Gastrocnemius medialis (tissue), 4 donors: ENCODE measurements around the gene SLC36A3.

ENCODE experiments used
- POLR2A ChIP-seq, 2 donors: fragments of 450-650 bp; IDR thresholded peaks; one replicate each; pipeline ENCODE4 v1.6.1; 2017; ENCODE audit warnings: antibody characterized with exemption in 2 of 2, mild to moderate bottlenecking in 2 of 2, moderate library complexity in 2 of 2
- TF ChIP-seq, protein P1 (sequence below), 5 experiments: fragments of 450-650 bp in 3 of 5; fragments of 200-600 bp in 2 of 5; sonication (generic) in 2 of 5; IDR thresholded peaks in 4 of 5; conservative IDR thresholded peaks in 1 of 5; 1 replicate in 4 of 5; 2 replicates in 1 of 5; pipeline ENCODE4 v1.5.1; 2016 to 2019; ENCODE audit warnings: antibody characterized with exemption in 5 of 5, mild to moderate bottlenecking in 3 of 5, moderate library complexity in 3 of 5

DNA sequence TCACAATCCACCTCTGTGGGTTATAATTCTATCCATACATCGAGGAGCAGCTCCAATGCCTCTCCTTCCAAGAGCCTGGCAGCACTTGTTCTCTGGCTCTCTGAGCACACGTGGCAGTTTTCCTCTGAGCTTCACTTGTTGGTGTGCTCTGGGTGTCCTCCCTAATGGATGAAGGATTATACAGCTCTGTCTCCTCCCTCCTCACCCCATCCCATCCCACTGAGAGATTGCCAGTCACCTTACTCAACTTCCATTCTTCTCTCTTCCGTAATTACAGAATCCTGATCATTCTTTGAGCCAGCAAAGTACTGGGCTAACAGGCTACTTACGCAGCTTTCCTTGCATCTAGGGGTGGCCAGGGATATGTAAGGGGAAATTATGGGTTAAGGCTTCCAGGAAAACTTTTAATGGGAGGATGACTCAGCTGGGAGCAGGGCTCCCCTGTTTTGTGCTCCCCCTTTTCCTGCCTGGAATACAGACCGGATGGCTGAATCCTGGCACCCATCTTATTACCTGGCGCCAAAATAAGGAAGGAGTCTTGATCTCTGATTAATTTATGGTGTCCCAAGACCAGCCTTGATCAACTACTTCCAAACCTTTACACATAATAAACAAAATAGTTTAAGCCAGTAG, 73.4 kb downstream of the SLC36A3 start:
- TF ChIP-seq POLR2A (IDR thresholded peaks at IDR 0.05): no peak
- TF ChIP-seq, protein P1, sequence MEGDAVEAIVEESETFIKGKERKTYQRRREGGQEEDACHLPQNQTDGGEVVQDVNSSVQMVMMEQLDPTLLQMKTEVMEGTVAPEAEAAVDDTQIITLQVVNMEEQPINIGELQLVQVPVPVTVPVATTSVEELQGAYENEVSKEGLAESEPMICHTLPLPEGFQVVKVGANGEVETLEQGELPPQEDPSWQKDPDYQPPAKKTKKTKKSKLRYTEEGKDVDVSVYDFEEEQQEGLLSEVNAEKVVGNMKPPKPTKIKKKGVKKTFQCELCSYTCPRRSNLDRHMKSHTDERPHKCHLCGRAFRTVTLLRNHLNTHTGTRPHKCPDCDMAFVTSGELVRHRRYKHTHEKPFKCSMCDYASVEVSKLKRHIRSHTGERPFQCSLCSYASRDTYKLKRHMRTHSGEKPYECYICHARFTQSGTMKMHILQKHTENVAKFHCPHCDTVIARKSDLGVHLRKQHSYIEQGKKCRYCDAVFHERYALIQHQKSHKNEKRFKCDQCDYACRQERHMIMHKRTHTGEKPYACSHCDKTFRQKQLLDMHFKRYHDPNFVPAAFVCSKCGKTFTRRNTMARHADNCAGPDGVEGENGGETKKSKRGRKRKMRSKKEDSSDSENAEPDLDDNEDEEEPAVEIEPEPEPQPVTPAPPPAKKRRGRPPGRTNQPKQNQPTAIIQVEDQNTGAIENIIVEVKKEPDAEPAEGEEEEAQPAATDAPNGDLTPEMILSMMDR (IDR thresholded peaks at IDR 0.05 in 4 of 5, conservative IDR thresholded peaks at IDR 0.05 in 1 of 5): no peak
